ENCODE data around the gene SUCLG1.
"Not testable (repeated sequence)": the region's sequence is repeated elsewhere in the genome, so short reads cannot be mapped to it uniquely, and the experiment has no call there.

Gene SUCLG1

DNA sequence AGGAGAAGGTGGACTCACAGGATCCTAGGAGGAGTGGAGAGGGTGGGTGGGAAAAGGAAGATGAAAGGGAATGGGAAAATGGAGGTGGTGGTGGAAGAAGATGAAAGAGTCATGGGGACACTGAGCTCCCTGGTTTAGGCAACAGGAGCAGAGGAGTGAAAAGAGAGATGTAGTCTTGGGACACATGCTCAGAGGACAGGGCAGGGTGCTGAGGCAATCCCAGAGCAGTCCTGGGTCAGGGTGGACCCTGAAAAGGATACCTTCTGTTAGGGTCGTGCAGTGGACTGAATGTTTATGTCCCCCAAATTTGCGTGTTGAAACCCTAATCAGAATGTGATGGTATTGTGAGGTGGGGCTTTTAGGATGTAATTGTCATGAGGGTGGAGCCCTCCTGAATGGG is 37.9 kb downstream of the SUCLG1 start:
- no peak for DNase-seq (ENCODE audit: low read depth)

DNA sequence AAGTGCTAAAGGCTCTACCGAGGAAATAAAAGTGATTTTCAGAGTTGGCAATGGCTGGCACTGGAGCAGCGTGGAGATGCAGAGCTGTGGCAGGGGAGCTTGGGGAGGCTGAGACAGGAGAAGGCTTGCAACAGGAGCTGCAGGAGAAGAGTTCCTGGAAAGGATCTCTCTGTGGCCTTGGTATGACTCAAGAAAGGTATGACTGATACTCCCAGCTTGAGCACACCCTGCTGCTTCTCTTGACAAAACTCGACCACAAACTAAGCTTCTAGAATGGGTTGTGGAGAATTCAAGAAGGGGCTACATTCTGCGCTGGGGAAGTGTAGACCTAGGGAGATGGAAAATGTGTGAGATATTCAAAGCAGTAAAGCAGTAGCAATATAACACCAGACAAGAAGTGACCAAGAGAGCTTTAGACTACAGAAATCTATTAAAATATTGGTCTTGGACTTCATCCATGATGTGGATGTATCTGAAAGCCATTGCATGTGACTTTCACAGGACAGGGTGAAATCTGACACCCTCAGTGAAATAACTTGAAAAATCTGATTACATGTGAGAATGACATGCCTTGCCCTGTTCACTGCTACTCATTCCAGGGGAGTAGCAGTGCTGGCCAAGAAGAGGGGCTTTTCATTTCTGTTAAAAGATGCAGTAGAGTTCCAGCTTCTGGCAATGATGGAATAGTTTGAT is 41.5 kb downstream of the SUCLG1 start:
- DNase-seq (ENCODE audit: low read depth), result no peak

DNA sequence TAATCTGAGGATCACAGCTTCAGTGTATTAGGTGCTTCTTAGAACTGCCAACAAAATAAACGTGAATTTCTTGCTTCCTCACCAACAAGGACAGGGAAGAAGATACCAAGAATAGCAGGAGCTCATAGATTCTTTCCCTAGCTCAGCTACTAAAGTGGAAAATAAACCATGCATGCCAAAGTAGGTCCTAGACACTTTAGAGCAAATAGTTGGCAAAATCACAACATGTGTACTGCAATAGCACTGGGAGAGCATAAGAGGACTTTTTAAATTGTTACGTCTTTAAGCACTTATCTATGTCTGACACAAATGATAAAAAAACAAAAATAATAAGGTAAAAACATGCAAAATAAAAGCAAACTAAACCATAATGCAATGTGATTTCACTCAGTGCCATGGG is 49.5 kb downstream of the SUCLG1 start:
- DNase-seq (ENCODE audit: low read depth), result no peak

DNA sequence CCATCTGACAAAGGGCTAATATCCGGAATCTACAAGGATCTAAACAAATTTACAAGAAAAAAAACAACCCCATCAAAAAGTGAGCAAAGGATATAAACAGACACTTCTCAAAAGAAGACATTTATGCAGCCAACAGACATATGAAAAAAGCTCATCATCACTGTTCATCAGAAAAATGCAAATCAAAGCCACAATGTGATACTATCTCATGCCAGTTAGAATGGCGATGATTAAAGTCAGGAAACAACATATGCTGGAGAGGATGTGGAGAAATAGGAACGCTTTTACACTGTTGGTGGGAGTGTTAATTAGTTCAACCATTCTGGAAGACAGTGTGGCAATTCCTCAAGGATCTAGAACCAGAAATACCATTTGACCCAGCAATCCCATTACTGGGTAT is 57.0 kb downstream of the SUCLG1 start:
- DNase-seq (ENCODE audit: low read depth), result not testable (repeated sequence)

DNA sequence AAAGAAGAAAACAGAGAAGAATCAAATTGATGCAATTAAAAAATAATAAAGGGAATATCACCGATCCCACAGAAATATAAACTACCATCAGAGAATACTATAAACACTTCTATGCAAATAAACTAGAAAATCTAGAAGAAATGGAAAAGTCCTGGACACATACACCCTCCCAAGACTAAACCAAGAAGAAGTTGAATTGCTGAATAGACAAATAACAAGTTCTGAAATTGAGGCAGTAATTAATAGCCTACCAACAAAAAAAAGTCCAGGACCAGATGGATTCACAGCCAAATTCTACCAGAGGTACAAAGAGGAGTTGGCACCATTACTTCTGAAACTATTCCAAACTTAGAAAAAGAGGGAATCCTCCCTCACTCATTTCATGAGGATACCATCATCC is 59.2 kb downstream of the SUCLG1 start:
- not testable (repeated sequence) for DNase-seq (ENCODE audit: low read depth)

DNA sequence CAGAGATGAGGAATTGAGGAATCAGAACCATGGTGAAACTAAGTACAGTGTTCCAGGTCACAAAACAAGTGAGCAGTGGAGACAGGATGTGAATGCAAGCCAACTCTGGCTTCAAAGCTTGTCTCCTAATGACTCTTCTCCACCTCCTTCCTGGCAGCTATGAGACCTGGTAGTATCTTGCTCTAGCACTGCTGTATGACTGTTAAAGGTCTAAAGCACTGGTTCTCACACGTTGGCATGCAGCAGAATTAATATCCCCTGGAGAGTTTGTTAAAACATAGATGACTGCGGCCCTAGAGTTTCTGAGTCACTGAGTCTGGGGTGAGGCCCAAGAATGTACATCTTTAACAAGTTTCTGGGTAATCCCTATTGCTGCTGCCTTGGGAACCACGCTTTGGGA is 63.3 kb downstream of the SUCLG1 start:
- DNase-seq (ENCODE audit: low read depth), result peak; percentile 13

DNA sequence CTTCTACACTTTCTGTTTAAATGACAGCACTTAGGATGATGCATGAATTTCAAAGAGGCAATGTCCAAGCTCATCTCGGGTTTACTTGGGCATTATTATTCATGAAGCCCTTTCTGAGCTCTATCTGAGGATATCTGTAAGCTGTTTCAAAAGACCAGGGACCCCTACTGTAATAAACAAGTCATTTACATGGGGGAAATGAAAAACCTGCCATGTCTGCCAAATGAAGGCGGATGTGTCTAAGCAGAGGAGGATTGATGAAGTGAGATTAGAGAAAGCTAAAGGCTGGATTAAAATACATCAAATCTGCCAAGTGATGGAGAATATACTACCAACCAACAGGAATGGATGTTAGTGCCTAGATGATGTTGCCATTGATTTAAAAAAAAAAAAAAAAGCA is 64.5 kb downstream of the SUCLG1 start:
- no peak for DNase-seq (ENCODE audit: low read depth)

DNA sequence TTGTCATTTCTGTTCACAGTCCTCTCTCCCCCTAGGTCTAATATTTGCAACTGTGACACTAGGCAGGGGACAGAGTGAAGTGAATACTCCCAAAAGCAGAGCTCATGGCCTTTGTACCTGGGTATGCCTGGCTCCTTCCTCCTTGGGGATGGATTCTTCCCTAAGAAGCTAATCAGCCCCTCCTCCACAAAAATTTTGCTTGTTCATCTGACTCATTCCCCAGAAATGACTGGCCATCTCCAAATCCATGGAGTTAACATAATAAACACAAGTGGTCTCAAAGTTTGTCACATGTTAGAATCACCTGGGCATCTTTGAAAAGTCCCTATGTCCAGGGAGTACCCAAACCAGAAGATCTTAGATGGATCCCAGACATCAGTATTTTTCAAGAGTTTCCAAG is 65.3 kb downstream of the SUCLG1 start:
- no peak for DNase-seq (ENCODE audit: low read depth)

DNA sequence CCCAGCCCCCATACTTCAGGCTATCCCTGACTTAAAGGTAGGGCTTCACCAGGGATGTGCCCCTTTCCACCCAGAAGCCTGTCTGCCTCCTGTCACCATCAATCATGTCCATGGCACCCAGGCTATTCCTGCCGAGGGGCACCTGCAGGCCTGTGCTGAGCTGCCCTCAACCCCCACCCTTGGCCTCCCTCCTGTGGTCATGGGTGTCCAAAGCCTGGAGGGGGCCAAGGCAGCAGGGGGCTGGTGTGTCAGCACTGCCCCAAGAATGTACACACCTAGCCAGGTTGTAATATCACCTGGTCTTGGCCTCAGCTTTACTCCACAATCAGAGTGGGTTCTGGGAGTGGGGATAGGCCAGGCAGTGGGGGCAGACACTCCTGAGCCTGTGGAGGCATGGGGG is 69.3 kb downstream of the SUCLG1 start:
- no peak for DNase-seq (ENCODE audit: low read depth)

DNA sequence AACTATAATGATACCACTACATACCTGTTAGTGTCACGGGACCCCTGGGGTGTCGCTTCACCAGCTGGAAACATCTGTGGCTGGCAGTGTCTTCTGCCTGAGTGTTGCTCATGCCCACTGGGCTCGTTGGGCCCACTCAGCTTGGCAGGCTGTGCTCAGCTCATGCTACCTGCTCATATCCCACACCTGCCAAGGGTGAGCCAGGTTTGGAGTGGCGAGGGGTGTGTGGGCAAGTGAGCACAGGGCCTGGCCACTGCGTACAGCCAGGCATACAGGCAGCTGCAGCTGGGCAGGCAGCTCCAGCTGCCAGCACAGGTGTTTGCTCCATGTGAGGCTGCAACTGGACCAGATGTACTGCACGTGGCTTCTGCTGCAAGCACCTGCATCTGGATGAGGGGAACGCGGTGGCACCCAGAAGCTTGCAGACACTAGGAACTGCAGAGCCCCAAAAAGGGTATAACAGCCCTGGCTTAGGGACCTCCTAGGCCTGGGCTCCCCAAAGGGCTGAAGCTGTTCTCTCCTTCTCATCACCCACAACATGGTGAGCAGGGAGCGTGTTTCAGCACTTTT is 70.1 kb downstream of the SUCLG1 start:
- no peak for DNase-seq (ENCODE audit: low read depth)

DNA sequence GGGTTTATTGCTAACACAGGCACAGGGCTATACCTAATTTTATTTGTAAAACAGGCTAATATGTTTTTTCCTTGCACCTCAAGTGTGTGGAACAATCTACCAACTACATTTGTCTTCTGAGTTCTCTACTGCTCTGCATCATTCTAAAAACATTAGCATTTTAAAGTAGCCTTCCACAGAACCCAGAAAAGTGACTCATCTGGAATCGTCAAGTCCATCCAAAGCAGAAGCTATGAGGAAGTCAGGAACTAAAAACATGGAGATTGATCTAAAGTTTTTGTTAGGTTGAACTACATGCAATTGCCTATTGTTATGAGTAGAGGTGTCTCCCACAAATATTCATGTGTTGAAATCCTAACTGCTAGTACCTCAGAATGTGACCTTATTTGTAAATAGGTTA is 70.9 kb downstream of the SUCLG1 start:
- DNase-seq (ENCODE audit: low read depth), result no peak

DNA sequence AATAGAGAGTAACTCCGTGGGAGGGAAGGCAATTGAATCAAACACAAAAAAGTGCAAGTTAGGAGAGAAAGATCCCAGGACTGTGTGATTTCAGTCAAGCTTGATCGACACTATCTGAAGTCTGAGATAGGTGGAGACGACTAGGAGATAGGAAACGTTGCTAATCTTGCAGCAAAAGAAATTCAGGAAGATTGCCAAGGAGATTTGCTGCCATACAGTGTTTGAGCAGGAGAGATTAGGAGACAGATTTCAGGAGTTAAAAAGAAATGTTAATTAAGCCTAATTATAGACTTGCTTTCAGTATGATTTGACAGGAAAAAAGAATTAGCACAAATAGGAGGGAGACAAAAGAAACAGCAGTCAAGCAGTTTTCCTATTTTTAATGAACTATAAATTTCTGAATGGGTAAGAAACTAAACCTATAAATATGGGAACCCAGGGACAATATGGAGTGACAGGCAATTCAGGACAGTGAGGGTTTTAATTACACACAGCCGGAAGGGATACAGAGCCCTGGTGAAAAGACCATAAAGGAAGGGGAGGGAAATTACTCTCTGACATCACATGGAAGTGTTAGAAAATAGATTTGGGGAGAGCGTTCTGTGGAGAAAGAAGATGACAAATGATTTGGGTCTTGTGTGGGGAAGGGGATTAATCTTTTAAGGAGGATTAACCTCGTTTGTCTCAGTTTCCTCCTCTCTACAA is 72.6 kb downstream of the SUCLG1 start:
- no peak for DNase-seq (ENCODE audit: low read depth)

DNA sequence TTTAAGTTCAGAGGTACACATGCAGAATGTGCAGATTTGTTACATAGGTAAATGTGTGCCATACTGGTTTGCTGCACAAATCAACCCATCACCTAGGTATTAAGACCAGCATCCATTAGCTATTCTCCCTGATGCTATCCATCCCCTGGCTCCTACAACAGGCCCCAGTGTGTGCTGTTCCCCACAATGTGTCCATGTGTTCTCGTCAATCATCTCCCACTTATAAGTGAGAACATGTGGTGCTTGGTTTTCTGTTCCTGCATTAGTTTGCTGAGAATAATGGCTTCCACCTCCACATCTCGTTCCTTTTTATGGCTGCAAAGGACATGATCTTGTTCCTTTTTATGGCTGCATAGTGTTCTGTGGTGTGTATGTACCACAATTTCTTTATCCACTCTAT is 75.8 kb downstream of the SUCLG1 start:
- no peak for DNase-seq (ENCODE audit: low read depth)

DNA sequence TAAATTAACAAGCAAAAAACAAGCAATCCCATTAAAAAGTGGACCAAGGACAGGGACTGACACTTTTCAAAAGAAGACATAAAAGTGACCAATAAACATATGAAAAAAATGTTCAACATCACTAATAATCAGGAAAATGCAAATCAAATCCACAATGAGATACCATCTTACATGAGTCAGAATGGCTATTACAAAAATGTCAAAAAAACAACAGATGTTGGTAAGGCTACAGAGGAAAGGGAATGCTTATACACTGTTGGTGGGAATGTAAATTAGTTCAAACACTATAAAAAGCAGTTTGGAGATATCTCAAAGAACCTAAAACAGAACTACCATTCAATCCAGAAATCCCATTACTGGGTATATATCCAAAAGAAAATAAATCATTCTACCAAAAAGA is 78.2 kb downstream of the SUCLG1 start:
- DNase-seq (ENCODE audit: low read depth), result no peak

DNA sequence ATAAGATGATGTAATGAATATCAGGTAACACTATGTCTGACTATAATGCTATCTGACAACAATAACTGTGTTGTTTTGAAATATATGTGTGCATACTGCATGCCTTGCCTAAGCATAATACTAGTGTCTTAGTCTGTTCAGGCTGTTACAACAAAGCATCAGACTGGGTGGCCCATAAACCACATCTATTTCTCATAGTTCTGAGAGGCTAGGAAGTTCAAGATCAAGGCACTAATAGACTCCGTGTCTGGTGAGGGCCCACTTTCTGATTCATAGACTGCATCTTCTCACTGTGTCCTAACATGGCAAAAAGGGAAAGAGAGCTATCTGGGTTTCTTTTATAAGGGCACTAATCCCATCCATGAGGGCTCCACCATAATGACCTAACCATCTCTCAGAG is 80.1 kb downstream of the SUCLG1 start:
- DNase-seq (ENCODE audit: low read depth), result no peak

DNA sequence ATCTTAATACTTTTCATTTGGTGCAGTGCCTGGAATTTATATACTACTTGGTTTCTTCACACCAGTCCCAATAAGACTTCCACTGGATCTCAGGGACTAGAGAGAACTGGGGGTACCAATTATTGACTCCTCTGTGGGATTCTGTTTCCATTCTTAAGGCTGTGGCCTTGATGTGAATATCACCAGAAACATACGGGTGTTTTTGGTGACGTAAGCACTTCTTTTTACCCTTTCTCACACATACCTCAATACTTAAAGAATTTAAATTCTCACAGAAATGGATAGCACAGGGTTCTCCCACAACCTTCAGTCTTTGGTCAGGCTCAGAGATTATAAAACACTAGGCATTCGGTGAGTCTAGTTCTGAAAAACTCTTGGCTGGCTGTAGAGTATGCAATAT is 84.1 kb downstream of the SUCLG1 start:
- DNase-seq (ENCODE audit: low read depth), result no peak

DNA sequence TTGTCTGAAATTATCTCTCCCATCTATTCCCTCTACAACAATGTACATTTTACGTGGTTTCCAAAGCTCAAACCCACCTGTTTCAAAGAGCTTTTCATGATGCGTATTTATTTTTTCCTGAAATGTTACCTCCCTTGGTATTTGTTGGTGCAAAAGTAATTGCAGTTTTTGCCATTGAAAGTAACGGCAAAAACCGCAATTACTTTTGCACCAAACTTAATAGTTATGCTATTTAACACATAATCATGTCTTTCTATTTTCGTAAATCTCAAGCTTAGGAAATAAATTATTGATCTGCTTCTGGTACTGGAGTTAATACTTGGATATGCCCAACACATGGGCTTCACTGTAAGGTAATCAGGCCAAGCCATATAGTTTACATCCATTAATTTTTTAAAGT is 85.2 kb downstream of the SUCLG1 start:
- DNase-seq (ENCODE audit: low read depth), result no peak
